HG03432 (cell line): Measurements from ENCODE around the gene CHN2.

Experiments
- ATAC-seq: cut with Tn5 transposase; IDR thresholded peaks from one replicate; pipeline ENCODE4 v1.9.1; 2021; ENCODE audit warnings: mild to moderate bottlenecking, moderate library complexity; ENCODE audit not compliant: unreplicated experiment

Gene CHN2

GRCh38 chr7:29356631-29357030 lies 162.1 kb downstream of the CHN2 start:
- ATAC-seq, result no peak

DNA sequence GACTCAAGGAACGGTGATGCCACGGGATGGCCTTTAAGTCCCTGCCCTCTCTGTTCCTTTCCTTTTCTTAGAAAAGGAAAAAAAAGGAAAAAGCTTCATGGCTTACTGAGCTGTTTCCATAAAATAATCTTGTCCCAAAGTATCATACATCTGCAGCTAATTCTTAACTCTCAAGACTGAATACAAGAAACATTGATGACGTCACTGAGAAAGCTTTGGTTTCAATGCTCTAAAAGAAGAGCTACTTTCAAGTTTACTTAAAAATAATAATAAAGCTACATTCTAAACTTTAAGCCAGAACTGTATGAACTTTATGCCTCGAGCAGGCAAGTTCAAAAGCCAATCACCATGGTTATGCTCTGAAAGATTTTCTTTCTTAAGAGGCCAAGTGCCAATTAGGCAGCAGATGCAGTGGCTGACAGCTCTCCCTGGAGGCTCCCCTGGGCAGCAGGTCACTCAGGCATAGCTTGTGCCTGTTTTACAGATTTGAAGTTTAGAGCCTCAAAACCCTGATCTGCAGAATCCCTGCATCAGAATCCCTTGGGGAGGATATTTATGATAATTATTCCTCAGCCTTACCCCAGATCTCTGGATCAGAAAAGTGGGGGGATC lies 165.0 kb downstream of the CHN2 start:
- ATAC-seq, result no peak

DNA sequence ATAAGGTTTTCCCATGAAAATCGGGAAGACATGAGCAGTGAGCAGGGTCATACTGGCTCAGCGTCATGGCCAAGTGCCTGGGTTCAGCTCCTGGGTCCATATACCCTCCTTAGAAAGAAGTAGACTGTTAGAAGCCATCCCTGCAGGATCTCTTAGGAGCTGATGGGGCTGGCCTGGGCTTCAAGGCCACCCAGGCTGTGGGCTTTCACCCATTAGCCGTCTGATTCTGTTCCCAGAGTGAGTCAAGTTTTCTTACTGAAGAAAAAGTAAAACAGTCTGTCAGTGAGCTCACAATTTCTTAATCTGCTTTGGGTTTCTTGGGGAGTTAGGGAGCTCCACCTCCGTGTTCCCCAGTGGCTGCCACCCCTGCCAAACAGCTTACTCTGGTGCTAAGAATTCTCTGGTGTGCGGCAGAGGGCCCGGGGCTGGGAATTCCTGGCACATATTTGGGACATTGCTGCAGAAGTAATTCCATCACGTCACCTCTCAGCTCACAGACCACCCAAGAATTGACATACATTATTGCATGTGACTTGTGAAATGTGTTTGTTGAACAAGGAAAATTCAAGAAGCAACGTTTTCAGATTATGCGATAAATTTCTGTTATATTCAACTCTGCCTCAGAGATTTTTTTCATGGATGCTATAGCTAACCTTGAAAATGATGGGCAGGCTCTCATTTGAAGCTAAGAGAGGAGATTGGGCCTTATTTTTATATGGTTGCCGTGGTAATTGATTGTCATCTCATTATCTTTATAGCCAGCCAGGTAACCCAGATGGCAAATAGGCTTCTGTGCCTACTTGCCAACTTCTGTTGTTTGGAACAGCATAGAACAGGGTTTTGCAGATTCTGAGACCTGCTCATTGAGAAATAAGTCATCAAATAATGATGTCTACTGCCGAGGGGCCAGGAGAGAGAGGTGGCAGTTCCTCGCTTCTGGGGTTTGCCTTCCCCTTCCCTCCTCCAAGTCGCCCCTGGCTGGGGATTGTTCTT lies 166.4 kb downstream of the CHN2 start:
- ATAC-seq, result no peak

- ATAC-seq, result no peak
Measured at GRCh38 chr7:29362380-29362779, 167.8 kb downstream of the CHN2 start.

- no peak for ATAC-seq
Measured at GRCh38 chr7:29363636-29364425, 169.3 kb downstream of the CHN2 start.

GRCh38 chr7:29364661-29365060 lies 170.1 kb downstream of the CHN2 start:
- no peak for ATAC-seq

GRCh38 chr7:29365423-29365822 lies 170.8 kb downstream of the CHN2 start:
- ATAC-seq, result no peak

DNA sequence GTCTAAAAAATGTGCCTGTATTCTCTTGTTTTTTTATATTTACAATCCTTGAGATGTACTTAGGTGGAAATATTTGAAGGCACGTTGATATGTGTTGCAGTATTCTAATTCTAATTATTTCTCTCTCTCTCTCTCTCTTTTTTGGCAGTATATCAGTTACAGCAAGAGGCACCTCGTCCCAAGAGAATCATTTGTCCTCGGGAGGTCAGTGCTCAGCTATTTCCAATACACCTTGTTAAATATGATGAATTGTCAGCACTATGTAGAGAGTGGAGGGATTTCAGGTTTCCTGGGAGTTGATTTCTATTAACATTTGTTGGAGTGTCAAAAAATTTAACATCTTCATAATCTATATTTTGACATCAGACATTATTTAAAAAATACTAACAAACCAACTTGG lies 173.2 kb downstream of the CHN2 start:
- ATAC-seq, result no peak

- ATAC-seq, result no peak
Measured at GRCh38 chr7:29369909-29370488, 175.4 kb downstream of the CHN2 start.

DNA sequence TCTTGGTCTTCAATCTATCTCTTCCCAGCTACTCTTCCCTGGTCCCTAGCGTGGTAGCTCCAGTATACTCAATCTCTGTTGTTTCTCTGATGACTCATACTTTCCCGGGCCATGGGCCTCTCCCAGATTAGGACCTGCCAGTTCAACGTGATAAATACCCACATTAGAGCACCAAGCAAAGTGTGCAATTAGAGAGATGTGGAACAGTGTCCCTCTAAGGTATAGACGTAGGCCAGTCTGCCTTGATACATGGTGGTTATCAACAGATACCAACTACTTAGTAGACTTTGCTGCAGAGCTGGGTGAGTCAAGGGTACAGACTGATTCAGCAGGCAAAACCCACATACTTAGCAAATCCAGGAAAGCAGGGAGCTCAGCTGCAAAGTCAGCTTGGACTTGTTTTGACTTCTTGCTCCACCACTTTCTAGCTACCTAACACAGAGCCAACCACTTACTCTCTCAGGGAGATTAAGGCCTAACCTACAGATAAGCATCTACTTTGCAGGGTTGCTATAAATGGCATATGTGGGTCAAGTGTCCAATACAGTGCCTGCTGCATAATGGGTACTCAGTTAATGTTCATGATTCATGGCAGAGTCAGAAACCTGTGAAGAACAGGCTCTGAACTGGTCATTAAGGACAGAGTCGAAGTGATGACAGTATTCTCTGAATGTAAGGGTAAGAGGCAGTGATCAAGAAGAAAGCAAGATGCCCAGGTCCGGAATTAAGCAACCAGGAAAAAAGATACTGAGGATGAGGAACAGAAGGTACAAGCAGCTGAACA lies 176.1 kb downstream of the CHN2 start:
- ATAC-seq, result no peak

GRCh38 chr7:29371472-29371871 lies 176.9 kb downstream of the CHN2 start:
- ATAC-seq, result no peak

DNA sequence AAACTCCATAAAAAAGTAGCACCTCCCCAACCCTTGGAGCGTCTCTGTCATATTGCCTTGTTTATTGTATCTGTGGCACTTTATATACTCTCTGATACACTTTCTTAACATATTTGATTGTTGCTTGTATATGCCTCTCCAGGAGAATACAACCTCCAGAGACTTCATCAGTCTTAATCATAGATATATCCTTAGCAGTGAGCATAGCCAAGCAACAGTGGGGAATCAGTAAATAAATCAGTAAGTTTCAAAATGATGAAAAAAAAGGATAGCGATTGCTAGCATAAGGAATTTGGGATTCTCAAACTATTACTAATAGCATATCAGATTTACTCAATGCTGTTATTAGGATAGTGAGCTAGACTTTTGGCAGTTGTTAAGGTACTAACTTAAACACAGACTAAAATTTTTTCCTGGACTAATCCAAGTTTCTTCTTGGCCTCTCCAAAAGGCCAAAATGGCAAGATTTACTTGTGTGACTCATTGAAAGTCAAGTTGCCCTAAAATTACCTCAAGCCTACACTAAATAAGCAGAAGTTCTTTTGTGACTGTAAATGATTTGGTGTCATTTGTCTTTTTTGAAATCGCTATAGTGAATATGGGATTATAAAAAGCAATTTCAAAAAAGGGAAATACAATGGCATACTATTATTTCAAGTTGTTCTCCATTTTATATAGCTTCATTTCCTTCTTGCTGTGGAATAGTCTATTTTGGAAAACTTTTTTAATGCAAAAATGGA lies 177.9 kb downstream of the CHN2 start:
- no peak for ATAC-seq

DNA sequence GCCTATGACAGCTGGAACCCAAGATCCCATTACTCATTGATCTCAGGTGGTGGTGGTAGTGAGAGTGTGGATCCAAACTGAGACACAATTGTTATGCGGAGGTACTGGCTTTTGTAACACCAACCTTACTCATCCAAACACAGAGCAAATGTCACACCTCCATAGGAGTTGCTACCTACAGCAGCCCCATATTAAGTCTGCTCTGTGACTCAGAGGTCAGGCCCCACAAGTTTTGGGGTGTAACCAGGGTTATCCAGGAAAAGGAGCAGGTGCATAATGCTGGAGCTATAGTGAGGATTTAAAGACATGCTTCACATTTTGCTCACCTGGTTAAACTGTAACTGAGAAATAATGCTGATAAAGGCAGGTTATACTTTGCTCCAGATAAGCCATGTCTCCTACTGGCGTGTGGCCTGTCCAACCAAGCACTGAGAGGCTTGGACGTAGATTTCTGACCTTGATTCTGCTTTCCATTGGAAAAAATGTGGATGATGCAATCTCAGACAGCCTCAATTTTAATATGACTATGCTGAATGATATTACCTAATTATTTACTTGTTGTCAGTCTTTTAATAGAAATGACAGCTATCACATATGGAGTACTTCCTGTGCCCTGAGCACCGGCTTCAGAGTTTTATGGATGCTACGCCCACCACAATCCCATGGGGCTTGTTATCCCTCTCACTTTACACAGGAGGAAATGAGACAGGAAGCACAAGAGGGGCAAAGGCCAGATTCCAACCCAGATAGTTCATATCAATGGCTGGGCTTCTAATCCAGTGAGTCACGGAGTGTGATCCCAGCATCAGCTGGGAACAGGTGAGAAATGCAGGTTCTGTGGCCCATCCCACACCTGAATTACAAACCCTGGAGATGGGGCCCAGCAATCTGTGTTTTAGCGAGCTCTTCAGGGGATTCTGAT lies 181.3 kb downstream of the CHN2 start:
- ATAC-seq, result no peak

DNA sequence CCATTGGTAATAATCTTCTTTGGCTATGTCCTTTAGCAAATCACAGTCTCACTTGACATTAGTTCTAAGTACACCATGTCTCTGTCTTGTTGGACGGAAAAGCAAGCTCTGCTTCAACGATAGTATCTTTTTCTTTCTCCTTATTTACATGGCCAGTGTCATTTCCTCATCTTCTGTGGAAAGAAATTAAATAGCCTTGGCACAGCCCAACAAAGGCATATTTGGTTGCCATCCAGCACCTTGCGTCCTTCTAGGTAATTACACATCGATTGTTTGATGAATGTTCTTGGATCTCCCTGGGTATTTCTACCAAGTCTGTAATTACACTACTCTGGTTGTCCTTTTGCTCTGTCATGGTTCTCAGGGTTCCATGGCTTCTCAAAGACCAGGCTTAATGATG lies 183.1 kb downstream of the CHN2 start:
- no peak for ATAC-seq

- no peak for ATAC-seq
Measured at GRCh38 chr7:29379551-29379950, 185.0 kb downstream of the CHN2 start.

DNA sequence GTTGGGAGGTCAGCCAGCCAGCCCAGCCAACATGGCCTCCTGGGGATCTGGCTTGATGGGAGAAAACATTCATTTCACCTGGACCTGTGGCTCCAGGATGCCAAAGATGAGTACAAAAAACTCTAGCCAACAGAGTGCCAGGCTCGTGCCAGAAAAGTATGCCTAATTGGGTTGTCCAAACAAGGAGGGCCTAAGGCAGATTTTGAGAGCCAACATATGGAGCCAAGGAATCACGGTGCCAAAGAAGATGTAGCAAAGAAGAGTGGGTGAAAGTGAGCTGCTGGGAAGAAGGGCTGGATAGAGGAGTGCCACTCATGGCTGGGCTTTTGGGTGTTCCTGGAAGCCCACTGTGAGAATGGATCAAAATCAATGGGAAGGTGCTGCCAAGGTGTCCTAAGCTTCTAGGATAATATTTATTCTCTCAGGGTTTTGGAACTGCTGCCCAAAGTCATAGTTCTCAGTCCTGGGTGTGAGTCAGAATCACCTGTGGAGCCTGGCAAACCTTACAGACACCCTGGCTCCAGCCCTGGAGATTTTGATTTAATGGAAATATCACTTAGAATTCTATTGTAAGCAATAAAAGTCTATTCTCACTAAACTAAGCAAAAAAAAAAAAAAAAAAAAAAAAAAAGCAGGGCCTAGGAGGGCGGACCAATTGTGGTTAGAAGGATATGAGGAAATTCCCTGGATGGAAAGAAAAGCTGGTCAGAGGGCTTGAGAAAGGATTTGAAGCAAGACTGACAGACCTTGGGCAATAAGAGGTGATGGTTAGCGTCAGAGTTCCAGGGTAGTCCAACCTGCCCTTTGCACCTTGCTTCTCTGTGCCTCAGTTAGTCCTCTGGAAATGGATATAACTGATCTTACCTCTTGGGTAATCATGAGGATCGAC lies 186.9 kb downstream of the CHN2 start:
- ATAC-seq, result no peak

DNA sequence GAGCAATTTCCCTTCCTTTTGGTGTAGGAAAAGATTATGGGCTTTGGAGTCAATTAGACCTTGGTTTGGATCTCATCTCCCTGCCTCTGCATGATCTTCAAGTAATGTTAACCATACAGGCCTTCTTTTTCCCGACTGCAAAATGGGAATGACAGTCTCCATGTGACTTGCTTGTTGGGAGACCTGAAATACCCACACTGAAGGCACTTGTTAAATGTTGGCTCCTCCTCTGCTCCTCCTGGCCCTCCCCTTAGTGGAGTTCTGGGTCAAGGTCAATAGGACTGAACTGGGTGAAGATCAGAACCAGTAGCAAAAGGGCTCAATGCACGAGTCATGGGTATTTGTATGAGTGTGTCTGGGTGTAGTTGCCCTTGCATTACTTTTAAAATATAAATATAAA lies 189.7 kb downstream of the CHN2 start:
- no peak for ATAC-seq
